ENCODE results near the gene ZNF827. TPM values are rescaled to one million over a fixed set of nuclear protein-coding genes. Genes with fewer than 3 reads are reported as not detected.

Gene ZNF827
- total and polyA plus RNA-seq, 2 of the 13 experiments (the other 11 are each of a cell fraction or from before 2014, with no cell fraction given): 2.8 TPM

GRCh38 chr4:145732895-145733880 is 205.4 kb downstream of the ZNF827 start (continued):
- TF ChIP-seq ZNF646 (CRISPR knock-in tag; IDR thresholded peaks at IDR 0.05): no peak
- no peak for TF ChIP-seq ARHGAP35 (CRISPR knock-in tag; IDR thresholded peaks at IDR 0.05; ENCODE audit: borderline replicate concordance)
- TF ChIP-seq SP4 (CRISPR knock-in tag; IDR thresholded peaks at IDR 0.05): no peak; the same call in 1 of the 2 replicates
- TF ChIP-seq ZNF782 (CRISPR knock-in tag; IDR thresholded peaks at IDR 0.05; ENCODE audit: borderline replicate concordance): no peak
- TF ChIP-seq SYNCRIP (IDR thresholded peaks at IDR 0.05; ENCODE audit: insufficient read depth, low read depth, low read length): no peak
- no peak for TF ChIP-seq SRSF9 (IDR thresholded peaks at IDR 0.05; ENCODE audit: borderline replicate concordance, insufficient read depth, low read depth, low read length, poor library complexity, severe bottlenecking)
- no peak for TF ChIP-seq MAZ (IDR thresholded peaks at IDR 0.05; ENCODE audit: borderline replicate concordance, low read depth, low read length)
- TF ChIP-seq MAZ (CRISPR knock-in tag; IDR thresholded peaks at IDR 0.05; ENCODE audit: low read depth): peak; percentile 57; the same call in 1 of the 2 replicates
- TF ChIP-seq SPEN (CRISPR knock-in tag; IDR thresholded peaks at IDR 0.05; ENCODE audit: low read depth): peak; percentile 15; the same call in 1 of the 2 replicates
- no peak for TF ChIP-seq REXO4 (CRISPR knock-in tag; IDR thresholded peaks at IDR 0.05; ENCODE audit: borderline replicate concordance)
- TF ChIP-seq MAX (IDR thresholded peaks at IDR 0.05): peak; percentile 58; the same call in 1 of the 2 replicates
- no peak for TF ChIP-seq ZFP1 (CRISPR knock-in tag; IDR thresholded peaks at IDR 0.05)
- TF ChIP-seq ZNF709 (CRISPR knock-in tag; IDR thresholded peaks at IDR 0.05): no peak
- TF ChIP-seq SKI (IDR thresholded peaks at IDR 0.05; ENCODE audit: partially characterized antibody): peak; percentile 36
- TF ChIP-seq TMF1 (CRISPR knock-in tag; IDR thresholded peaks at IDR 0.05; ENCODE audit: low read depth): peak; percentile 57; the same call in 1 of the 2 replicates
- TF ChIP-seq PATZ1 (CRISPR knock-in tag; IDR thresholded peaks at IDR 0.05): peak; percentile 75
- peak; percentile 57; the same call in 1 of the 2 replicates for TF ChIP-seq TFDP1 (CRISPR knock-in tag; IDR thresholded peaks at IDR 0.05; ENCODE audit: borderline replicate concordance)

All from HepG2 (cell line).